Gastrocnemius medialis (tissue), 4 donors: ENCODE results near the gene SCN5A. TPM values are rescaled to one million over a fixed set of nuclear protein-coding genes. Genes with fewer than 3 reads are reported as not detected.

ENCODE experiments used
- ATAC-seq, 2 donors: fragments of 150-250 bp; one replicate each; pipeline ENCODE4 v1.9.1; 2016
- DNase-seq, 2 donors: peaks; one replicate each; pipeline ENCODE4 v3.0.0-alpha.2; 2019
- H3K27ac ChIP-seq, 4 donors: fragments of 200-600 bp; sonication (generic); 1 replicate in 1 of 4; 2 replicates in 3 of 4; pipeline ENCODE4 v1.5.1; 2016 to 2018; ENCODE audit warnings: mild to moderate bottlenecking in 2 of 4, moderate library complexity in 1 of 4
- H3K27me3 ChIP-seq, 3 donors: fragments of 200-600 bp; sonication (generic) in 2 of 3; 1 replicate in 1 of 3; 2 replicates in 2 of 3; pipeline versions ENCODE4 v1.5.1 to v1.6.0; 2016 to 2019; ENCODE audit warnings: mild to moderate bottlenecking in 1 of 3, moderate library complexity in 1 of 3
- H3K36me3 ChIP-seq, 2 donors: fragments of 200-600 bp; sonication (generic) in 1 of 2; one replicate each; pipeline ENCODE4 v1.5.1; 2017 to 2018
- H3K4me1 ChIP-seq, 2 donors: fragments of 200-600 bp; sonication (generic) in 1 of 2; one replicate each; pipeline ENCODE4 v1.5.1; 2016 to 2017; ENCODE audit warnings: mild to moderate bottlenecking in 2 of 2
- H3K4me3 ChIP-seq, 4 donors: fragments of 200-600 bp; sonication (generic) in 3 of 4; 1 replicate in 1 of 4; 2 replicates in 3 of 4; pipeline ENCODE4 v1.5.1; 2016 to 2019; ENCODE audit warnings: mild to moderate bottlenecking in 2 of 4
- H3K9me3 ChIP-seq, 3 donors: fragments of 200-600 bp; sonication (generic) in 2 of 3; 1 replicate in 1 of 3; 2 replicates in 2 of 3; pipeline ENCODE4 v1.5.1; 2016 to 2019
- POLR2A ChIP-seq, 2 donors: fragments of 450-650 bp; IDR thresholded peaks; one replicate each; pipeline ENCODE4 v1.6.1; 2017; ENCODE audit warnings: antibody characterized with exemption in 2 of 2, mild to moderate bottlenecking in 2 of 2, moderate library complexity in 2 of 2
- in situ Hi-C, 4 donors: fragments of 200-750 bp; cut with MboI; loops; one replicate each; pipeline versions ENCODE4 v1.15.0 to v1.8.0; 2017; ENCODE audit warnings: low sequenced_read_pairs in 4 of 4
- intact Hi-C: fragments of 100-400 bp; cut with DNase I; formaldehyde crosslinking; loops from one replicate; pipeline ENCODE4 v1.15.1; 2023; ENCODE audit warnings: low total_unique reads
- total RNA-seq, 4 donors: library from RNA; depleted of rRNA; stranded (reverse); fragments of >200 nt; gene quantifications; one replicate each; pipeline versions ENCODE4 v1.1.0 to v1.2.3, GENCODE V29; 2016
- TF ChIP-seq, protein P1 (sequence below), 5 experiments: fragments of 450-650 bp in 3 of 5; fragments of 200-600 bp in 2 of 5; sonication (generic) in 2 of 5; IDR thresholded peaks in 4 of 5; conservative IDR thresholded peaks in 1 of 5; 1 replicate in 4 of 5; 2 replicates in 1 of 5; pipeline ENCODE4 v1.5.1; 2016 to 2019; ENCODE audit warnings: antibody characterized with exemption in 5 of 5, mild to moderate bottlenecking in 3 of 5, moderate library complexity in 3 of 5

The SCN5A gene
- total RNA-seq, 4 donors from 2014 or later, result 0.05 to 4.3 (median 2.8) TPM; not detected in 1

- TF ChIP-seq, protein P1, sequence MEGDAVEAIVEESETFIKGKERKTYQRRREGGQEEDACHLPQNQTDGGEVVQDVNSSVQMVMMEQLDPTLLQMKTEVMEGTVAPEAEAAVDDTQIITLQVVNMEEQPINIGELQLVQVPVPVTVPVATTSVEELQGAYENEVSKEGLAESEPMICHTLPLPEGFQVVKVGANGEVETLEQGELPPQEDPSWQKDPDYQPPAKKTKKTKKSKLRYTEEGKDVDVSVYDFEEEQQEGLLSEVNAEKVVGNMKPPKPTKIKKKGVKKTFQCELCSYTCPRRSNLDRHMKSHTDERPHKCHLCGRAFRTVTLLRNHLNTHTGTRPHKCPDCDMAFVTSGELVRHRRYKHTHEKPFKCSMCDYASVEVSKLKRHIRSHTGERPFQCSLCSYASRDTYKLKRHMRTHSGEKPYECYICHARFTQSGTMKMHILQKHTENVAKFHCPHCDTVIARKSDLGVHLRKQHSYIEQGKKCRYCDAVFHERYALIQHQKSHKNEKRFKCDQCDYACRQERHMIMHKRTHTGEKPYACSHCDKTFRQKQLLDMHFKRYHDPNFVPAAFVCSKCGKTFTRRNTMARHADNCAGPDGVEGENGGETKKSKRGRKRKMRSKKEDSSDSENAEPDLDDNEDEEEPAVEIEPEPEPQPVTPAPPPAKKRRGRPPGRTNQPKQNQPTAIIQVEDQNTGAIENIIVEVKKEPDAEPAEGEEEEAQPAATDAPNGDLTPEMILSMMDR (IDR thresholded peaks at IDR 0.05 in 4 of 5, conservative IDR thresholded peaks at IDR 0.05 in 1 of 5), result no peak
- no peak for TF ChIP-seq POLR2A (IDR thresholded peaks at IDR 0.05)
- Histone ChIP-seq H3K27me3 (no peaks in the 10 kb centered on the region), H3K4me1 (no peaks in the 10 kb centered on the region), H3K27ac (no peak overlapping the region), H3K4me3 (no peak overlapping the region), H3K36me3 (no peaks in the 10 kb centered on the region), H3K9me3 (no peaks in the 10 kb centered on the region)
- in situ Hi-C loops, result no loop called here
- DNase-seq, result peak in 1 of 2 donors; percentile 6
- intact Hi-C loops, result no loop called here
- ATAC-seq, result no peak
Observed at GRCh38 chr3:38564631-38565338, 84.7 kb downstream of the SCN5A start.

- no peak for ATAC-seq
- no peak overlapping the region for H3K4me3 ChIP-seq
- no peaks in the 10 kb centered on the region for H3K4me1 ChIP-seq
- in situ Hi-C loops (no loop called here), intact Hi-C loops (no loop called here)
- TF ChIP-seq, protein P1 (IDR thresholded peaks at IDR 0.05 in 4 of 5, conservative IDR thresholded peaks at IDR 0.05 in 1 of 5), result no peak
- TF ChIP-seq POLR2A (IDR thresholded peaks at IDR 0.05), result no peak
- H3K27ac ChIP-seq, result no peak overlapping the region
- peak in 1 of 2 donors; percentile 4 for DNase-seq
- no peaks in the 10 kb centered on the region for H3K27me3 ChIP-seq
- no peaks in the 10 kb centered on the region for H3K36me3 ChIP-seq
- H3K9me3 ChIP-seq, result no peaks in the 10 kb centered on the region
Observed at GRCh38 chr3:38563886-38564270, 85.6 kb downstream of the SCN5A start.

- DNase-seq, result peak in 1 of 2 donors; percentile 5
- in situ Hi-C loops (no loop called here), intact Hi-C loops (no loop called here)
- TF ChIP-seq, protein P1 (IDR thresholded peaks at IDR 0.05 in 4 of 5, conservative IDR thresholded peaks at IDR 0.05 in 1 of 5), result no peak
- TF ChIP-seq POLR2A (IDR thresholded peaks at IDR 0.05), result no peak
- no peaks in the 10 kb centered on the region for H3K36me3 ChIP-seq
- no peaks in the 10 kb centered on the region for H3K4me1 ChIP-seq
- no peak overlapping the region for H3K4me3 ChIP-seq
- ATAC-seq, result no peak
- no peaks in the 10 kb centered on the region for H3K27me3 ChIP-seq
- H3K27ac ChIP-seq, result no peak overlapping the region
- no peaks in the 10 kb centered on the region for H3K9me3 ChIP-seq
Observed at GRCh38 chr3:38563070-38563885, 86.2 kb downstream of the SCN5A start.

DNA sequence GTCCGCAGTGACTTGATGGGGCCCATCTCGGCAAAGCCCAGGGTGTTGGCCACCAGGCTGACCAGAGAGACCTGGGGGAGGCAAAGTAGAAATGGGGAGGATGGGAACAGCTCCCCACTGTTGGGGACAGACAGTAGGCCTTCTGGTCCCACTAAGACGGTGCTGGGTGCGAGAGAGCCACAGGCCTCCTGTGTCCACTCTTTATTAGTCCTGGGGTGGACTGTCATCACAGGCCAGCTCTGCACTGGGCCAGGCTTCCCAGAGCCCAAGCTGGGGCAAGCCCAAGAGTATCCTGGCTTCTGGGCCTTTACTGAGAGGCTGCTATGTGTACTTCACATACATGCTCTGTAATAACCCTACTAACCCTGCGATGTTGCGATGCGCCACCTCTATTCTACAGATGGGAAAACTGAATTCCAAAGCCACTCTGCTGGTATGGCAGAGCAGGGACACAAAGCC is 87.0 kb downstream of the SCN5A start:
- no peaks in the 10 kb centered on the region for H3K27me3 ChIP-seq
- H3K4me1 ChIP-seq, result no peaks in the 10 kb centered on the region
- in situ Hi-C loops (no loop called here), intact Hi-C loops (no loop called here)
- H3K36me3 ChIP-seq, result no peaks in the 10 kb centered on the region
- TF ChIP-seq POLR2A (IDR thresholded peaks at IDR 0.05), result no peak
- TF ChIP-seq, protein P1 (IDR thresholded peaks at IDR 0.05 in 4 of 5, conservative IDR thresholded peaks at IDR 0.05 in 1 of 5), result no peak
- H3K27ac ChIP-seq, result no peak overlapping the region
- ATAC-seq (no peak), DNase-seq (peak in 1 of 2 donors; percentile 1)
- H3K4me3 ChIP-seq, result no peak overlapping the region
- no peaks in the 10 kb centered on the region for H3K9me3 ChIP-seq
